ENCODE results near the gene MAP3K2.

MAP3K2 gene, protein sequence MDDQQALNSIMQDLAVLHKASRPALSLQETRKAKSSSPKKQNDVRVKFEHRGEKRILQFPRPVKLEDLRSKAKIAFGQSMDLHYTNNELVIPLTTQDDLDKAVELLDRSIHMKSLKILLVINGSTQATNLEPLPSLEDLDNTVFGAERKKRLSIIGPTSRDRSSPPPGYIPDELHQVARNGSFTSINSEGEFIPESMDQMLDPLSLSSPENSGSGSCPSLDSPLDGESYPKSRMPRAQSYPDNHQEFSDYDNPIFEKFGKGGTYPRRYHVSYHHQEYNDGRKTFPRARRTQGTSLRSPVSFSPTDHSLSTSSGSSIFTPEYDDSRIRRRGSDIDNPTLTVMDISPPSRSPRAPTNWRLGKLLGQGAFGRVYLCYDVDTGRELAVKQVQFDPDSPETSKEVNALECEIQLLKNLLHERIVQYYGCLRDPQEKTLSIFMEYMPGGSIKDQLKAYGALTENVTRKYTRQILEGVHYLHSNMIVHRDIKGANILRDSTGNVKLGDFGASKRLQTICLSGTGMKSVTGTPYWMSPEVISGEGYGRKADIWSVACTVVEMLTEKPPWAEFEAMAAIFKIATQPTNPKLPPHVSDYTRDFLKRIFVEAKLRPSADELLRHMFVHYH

DNA sequence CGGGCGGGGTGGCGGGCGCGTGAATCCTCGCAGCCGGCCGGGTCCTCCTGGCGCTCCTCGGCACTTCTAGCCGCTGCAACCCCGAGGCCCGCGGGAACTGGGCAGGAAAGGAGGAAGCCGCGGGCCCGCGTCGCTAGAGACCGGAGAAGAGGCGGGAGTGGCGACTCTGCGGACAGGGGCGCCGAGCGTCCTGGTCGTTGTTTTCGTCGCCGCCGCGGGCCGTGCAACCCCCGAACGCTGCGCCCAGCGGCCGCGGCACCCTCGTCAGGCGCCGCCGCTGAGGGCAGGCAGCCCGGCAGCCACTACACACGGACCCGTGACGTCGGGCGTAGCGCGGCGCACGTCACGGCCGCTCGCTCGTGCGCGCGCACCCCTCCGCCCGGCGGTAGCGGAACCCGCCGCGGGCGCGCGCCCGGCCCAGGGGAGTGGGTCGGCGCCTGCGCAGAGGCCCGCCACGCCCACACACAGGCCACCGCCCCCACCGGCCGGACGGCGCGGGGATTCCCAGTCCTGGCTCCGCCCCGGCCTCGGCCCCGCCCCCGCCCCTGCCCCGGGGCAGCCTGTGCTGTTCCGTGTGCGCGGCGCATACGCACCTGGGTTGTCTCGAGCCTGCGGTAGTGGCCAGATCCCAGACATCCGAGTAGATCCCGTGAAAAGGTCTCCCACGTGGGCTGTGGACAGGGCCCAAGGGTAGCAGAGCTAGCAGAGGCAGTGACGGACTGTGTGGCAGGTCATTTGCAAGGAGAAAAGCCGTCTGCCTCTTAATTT, at the start of gene MAP3K2:
Gene MAP3K2, minus strand, starts transcription at position 321 of the 768 bp plus-strand sequence. CDS start 44,846 bp downstream, outside the sequence.
- DNase-seq, result peak; percentile 97

DNA sequence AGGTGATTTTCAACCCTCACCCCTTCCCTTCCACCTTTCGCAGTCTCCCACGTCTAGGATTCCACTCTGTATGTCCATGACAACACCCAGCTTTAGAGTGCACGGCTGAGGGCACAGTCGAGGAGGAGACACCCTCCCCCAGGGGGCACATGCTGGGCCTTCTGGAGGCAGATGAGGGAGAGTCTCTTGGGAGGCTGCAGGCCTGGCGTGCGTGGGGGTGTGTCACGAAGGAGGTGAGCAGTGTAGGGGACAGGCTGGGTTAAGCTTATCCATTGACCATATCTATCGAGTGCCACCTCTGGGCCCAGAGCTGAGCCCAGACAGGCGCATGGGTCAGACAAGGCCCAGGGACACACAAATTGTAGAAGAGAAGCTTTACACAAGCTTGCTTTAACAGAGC, 49.3 kb upstream of the MAP3K2 start:
- DNase-seq, result no peak

DNA sequence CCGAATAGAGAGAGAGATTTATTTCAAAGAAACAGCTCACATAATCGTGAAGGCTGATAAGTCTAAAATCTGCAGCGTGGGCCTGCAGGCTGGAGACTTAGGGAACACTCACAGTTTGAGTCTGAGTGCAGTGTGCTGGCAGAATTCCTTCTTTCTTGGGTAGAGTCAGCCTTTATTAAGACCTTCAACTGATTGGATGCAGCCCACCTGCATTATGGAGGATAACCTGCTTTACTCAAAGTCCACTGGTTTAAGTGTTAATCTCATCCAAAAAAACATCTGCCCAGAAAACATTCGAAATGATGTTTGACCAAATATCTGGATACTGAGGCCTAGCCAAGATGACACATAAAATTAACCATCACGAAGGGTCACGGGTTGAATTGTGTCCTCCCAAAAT, 46.7 kb upstream of the MAP3K2 start:
- DNase-seq, result no peak

DNA sequence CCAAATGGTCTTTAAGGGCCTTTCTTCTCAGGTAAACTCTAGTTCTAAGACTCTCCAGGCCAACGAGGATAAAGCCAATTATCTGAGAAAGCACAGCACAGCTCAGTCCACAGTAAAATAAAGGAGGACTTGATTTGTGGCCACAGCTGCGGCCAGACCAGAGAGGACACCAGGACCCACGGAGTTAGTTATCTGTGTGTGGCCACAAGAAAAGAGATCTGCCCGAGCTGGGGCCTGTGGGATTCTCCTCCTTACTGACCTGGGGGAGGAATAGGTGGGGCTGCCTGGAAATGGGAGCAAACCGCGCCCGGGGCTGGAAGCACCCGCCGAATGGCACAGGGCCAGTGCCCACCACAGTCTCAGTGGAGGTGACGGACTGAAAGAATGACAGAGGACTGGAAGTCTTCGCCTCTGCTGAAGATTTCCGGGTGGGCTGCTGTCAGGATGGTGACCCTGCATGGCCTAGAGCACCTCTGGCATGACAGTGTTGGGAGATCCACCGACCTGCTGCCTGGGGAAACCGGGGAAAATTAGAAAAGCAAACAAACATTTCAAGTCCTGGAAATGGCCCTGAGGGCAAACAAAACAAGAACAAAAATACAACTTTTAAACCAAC, 43.7 kb upstream of the MAP3K2 start:
- DNase-seq, result no peak

DNA sequence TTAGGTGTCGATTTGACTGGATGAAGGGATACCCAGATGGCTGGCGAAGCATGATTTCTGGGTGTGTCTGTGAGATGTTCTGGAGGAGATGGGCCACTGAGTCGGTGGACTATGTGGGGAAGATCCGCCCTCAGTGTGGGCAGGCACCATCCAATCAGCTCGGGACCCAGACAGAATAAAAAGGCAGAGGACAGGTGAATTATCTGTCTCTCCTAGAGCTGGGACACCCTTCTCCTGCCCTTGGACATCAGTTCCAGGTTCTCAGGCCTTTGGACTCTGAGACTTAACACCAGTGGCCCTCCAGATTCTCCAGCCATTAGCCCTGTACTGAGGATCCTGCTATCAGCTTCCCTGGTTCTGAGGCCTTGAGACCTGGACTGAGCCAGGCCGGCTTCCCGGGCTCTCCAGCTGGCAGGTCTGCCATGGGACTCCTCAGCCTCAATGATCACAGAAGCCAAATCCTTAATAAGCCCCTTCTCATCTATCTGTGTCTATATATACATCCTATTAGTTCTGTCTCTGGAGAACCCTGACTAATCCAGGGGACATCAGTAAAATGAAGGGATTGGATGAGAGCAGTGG, 42.2 kb upstream of the MAP3K2 start:
- no peak for DNase-seq

DNA sequence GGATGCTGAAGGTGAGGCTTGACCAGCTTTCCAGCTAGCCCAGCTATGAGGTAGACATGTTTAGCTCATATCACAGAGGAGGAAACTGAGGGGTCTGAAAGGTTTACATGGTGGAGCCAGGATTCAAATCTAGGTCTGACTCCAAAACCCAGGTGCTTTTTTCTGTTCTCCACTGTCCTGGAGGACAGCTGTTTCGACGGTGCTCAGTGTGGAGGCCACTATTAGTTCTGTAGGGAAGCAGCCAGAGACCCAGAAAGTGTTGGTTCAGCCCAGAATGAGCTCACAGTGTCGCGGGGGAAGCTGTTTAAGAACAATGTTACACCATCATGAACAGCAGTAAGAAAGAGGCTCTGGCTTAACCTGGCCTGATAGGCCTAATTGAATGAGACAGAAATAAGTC, 41.5 kb upstream of the MAP3K2 start:
- DNase-seq, result no peak

DNA sequence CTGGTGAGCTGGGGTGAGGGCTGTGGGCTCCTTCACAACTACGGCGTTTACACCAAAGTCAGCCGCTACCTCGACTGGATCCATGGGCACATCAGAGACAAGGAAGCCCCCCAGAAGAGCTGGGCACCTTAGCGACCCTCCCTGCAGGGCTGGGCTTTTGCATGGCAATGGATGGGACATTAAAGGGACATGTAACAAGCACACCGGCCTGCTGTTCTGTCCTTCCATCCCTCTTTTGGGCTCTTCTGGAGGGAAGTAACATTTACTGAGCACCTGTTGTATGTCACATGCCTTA, 41.0 kb upstream of the MAP3K2 start:
- DNase-seq, result no peak

DNA sequence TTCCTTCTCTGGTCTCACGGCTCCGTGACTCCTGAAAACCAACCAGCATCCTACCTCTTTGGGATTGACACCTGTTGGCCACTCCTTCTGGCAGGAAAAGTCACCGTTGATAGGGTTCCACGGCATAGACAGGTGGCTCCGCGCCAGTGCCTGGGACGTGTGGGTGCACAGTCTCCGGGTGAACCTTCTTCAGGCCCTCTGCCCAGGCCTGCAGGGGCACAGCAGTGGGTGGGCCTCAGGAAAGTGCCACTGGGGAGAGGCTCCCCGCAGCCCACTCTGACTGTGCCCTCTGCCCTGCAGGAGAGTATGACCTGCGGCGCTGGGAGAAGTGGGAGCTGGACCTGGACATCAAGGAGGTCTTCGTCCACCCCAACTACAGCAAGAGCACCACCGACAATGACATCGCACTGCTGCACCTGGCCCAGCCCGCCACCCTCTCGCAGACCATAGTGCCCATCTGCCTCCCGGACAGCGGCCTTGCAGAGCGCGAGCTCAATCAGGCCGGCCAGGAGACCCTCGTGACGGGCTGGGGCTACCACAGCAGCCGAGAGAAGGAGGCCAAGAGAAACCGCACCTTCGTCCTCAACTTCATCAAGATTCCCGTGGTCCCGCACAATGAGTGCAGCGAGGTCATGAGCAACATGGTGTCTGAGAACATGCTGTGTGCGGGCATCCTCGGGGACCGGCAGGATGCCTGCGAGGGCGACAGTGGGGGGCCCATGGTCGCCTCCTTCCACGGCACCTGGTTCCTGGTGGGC, 40.5 kb upstream of the MAP3K2 start:
- no peak for DNase-seq

DNA sequence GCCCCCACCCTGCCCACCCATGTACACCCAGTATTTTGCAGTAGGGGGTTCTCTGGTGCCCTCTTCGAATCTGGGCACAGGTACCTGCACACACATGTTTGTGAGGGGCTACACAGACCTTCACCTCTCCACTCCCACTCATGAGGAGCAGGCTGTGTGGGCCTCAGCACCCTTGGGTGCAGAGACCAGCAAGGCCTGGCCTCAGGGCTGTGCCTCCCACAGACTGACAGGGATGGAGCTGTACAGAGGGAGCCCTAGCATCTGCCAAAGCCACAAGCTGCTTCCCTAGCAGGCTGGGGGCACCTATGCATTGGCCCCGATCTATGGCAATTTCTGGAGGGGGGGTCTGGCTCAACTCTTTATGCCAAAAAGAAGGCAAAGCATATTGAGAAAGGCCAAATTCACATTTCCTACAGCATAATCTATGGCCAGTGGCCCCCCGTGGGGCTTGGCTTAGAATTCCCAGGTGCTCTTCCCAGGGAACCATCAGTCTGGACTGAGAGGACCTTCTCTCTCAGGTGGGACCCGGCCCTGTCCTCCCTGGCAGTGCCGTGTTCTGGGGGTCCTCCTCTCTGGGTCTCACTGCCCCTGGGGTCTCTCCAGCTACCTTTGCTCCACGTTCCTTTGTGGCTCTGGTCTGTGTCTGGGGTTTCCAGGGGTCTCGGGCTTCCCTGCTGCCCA, 39.7 kb upstream of the MAP3K2 start:
- DNase-seq, result no peak

DNA sequence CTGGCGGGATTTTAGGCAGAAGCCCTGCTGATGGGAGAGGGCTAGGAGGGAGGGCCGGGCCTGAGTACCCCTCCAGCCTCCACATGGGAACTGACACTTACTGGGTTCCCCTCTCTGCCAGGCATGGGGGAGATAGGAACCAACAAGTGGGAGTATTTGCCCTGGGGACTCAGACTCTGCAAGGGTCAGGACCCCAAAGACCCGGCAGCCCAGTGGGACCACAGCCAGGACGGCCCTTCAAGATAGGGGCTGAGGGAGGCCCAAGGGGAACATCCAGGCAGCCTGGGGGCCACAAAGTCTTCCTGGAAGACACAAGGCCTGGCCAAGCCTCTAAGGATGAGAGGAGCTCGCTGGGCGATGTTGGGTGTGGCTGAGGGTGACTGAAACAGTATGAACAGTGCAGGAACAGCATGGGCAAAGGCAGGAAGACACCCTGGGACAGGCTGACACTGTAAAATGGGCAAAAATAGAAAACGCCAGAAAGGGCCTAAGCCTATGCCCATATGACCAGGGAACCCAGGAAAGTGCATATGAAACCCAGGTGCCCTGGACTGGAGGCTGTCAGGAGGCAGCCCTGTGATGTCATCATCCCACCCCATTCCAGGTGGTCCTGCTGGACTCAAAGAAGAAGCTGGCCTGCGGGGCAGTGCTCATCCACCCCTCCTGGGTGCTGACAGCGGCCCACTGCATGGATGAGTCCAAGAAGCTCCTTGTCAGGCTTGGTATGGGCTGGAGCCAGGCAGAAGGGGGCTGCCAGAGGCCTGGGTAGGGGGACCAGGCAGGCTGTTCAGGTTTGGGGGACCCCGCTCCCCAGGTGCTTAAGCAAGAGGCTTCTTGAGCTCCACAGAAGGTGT, 39.0 kb upstream of the MAP3K2 start:
- DNase-seq, result no peak

DNA sequence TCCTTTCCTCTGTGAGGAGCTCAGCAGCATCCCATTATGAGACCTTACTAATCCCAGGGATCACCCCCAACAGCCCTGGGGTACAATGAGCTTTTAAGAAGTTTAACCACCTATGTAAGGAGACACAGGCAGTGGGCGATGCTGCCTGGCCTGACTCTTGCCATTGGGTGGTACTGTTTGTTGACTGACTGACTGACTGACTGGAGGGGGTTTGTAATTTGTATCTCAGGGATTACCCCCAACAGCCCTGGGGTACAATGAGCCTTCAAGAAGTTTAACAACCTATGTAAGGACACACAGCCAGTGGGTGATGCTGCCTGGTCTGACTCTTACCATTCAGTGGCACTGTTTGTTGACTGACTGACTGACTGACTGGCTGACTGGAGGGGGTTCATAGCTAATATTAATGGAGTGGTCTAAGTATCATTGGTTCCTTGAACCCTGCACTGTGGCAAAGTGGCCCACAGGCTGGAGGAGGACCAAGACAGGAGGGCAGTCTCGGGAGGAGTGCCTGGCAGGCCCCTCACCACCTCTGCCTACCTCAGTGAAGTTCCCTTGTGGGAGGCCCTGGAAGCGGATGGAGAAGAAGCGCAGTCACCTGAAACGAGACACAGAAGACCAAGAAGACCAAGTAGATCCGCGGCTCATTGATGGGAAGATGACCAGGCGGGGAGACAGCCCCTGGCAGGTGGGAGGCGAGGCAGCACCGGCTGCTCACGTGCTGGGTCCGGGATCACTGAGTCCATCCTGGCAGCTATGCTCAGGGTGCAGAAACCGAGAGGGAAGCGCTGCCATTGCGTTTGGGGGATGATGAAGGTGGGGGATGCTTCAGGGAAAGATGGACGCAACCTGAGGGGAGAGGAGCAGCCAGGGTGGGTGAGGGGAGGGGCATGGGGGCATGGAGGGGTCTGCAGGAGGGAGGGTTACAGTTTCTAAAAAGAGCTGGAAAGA, 38.0 kb upstream of the MAP3K2 start:
- DNase-seq, result no peak

DNA sequence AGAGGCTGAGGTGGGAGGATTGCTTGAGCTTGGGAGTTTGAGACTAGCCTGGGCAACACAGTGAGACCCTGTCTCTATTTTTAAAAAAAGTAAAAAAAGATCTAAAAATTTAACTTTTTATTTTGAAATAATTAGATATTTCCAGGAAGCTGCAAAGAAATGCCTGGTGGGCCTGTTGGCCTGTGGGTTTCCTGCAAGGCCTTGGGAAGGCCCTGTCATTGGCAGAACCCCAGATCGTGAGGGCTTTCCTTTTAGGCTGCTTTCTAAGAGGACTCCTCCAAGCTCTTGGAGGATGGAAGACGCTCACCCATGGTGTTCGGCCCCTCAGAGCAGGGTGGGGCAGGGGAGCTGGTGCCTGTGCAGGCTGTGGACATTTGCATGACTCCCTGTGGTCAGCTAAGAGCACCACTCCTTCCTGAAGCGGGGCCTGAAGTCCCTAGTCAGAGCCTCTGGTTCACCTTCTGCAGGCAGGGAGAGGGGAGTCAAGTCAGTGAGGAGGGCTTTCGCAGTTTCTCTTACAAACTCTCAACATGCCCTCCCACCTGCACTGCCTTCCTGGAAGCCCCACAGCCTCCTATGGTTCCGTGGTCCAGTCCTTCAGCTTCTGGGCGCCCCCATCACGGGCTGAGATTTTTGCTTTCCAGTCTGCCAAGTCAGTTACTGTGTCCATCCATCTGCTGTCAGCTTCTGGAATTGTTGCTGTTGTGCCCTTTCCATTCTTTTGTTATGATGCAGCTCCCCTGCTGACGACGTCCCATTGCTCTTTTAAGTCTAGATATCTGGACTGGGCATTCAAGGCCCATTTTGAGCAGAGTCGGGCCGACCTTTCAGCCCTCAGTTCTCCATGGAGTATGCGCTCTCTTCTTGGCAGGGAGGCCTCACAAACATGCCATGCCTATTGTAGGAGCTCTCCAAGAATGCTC, 37.1 kb upstream of the MAP3K2 start:
- no peak for DNase-seq

DNA sequence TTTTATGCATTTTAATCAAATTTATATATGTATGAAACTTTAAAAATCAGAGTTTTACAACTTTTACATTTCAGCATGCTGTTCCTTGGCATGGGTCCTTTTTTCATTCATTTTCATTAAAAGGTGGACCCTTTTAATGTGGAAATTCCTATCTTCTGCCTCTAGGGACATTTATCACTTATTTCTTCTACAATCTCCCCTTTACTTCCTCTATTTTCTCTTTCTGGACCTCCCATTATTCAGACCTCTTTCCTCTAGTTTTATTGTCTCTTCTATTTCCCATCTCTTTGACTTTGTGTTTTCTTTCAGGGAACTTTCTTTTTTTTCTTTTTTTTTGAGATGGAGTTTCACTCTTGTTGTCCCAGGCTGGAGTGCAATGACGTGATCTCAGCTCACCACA, 36.1 kb upstream of the MAP3K2 start:
- no peak for DNase-seq

DNA sequence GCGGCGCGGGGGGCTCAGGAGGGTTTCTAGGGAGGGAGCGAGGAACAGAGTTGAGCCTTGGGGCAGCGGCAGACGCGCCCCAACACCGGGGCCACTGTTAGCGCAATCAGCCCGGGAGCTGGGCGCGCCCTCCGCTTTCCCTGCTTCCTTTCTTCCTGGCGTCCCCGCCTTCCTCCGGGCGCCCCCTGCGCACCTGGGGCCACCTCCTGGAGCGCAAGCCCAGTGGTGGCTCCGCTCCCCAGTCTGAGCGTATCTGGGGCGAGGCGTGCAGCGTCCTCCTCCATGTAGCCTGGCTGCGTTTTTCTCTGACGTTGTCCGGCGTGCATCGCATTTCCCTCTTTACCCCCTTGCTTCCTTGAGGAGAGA, 35.7 kb upstream of the MAP3K2 start:
- no peak for DNase-seq

DNA sequence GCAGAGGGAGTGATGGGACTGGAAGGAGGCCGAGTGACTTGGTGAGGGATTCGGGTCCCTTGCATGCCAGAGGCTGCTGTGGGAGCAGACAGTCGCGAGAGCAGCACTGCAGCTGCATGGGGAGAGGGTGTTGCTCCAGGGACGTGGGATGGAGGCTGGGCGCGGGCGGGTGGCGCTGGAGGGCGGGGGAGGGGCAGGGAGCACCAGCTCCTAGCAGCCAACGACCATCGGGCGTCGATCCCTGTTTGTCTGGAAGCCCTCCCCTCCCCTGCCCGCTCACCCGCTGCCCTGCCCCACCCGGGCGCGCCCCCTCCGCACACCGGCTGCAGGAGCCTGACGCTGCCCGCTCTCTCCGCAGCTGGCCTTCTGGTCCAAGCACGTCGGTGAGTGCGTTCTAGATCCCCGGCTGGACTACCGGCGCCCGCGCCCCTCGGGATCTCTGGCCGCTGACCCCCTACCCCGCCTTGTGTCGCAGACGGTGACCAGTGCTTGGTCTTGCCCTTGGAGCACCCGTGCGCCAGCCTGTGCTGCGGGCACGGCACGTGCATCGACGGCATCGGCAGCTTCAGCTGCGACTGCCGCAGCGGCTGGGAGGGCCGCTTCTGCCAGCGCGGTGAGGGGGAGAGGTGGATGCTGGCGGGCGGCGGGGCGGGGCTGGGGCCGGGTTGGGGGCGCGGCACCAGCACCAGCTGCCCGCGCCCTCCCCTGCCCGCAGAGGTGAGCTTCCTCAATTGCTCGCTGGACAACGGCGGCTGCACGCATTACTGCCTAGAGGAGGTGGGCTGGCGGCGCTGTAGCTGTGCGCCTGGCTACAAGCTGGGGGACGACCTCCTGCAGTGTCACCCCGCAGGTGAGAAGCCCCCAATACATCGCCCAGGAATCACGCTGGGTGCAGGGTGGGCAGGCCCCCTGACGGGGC, 35.0 kb upstream of the MAP3K2 start:
- no peak for DNase-seq

DNA sequence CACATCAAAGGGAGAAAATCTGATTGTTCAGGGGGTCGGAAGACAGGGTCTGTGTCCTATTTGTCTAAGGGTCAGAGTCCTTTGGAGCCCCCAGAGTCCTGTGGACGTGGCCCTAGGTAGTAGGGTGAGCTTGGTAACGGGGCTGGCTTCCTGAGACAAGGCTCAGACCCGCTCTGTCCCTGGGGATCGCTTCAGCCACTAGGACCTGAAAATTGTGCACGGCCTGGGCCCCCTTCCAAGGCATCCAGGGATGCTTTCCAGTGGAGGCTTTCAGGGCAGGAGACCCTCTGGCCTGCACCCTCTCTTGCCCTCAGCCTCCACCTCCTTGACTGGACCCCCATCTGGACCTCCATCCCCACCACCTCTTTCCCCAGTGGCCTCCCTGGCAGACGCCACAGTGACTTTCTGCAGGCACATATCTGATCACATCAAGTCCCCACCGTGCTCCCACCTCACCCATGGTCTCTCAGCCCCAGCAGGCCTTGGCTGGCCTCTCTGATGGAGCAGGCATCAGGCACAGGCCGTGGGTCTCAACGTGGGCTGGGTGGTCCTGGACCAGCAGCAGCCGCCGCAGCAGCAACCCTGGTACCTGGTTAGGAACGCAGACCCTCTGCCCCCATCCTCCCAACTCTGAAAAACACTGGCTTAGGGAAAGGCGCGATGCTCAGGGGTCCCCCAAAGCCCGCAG, 34.2 kb upstream of the MAP3K2 start:
- no peak for DNase-seq
